GM12872 (cell line): Measurements from ENCODE around the gene GOLGB1.

Source experiments
- CTCF ChIP-seq: IDR thresholded peaks from 3 replicates; pipeline ENCODE4 v1.5.1; 2011; ENCODE audit warnings: low read depth, mild to moderate bottlenecking, low read length, moderate library complexity; ENCODE audit not compliant: insufficient read depth

GOLGB1 gene

GRCh38 chr3:121658716-121659435 lies 90.7 kb downstream of the GOLGB1 start:
- TF ChIP-seq CTCF = no peak

- no peak for TF ChIP-seq CTCF
These were observed 94.8 kb downstream of the GOLGB1 start for GRCh38 chr3:121654493-121655385.

- no peak for TF ChIP-seq CTCF
These were observed 97.9 kb downstream of the GOLGB1 start for GRCh38 chr3:121651684-121652083.

GRCh38 chr3:121649645-121650044 lies 99.9 kb downstream of the GOLGB1 start:
- TF ChIP-seq CTCF = no peak

- TF ChIP-seq CTCF = no peak
These were observed 101.2 kb downstream of the GOLGB1 start for GRCh38 chr3:121648219-121648958.

- TF ChIP-seq CTCF = no peak
These were observed 104.5 kb downstream of the GOLGB1 start for GRCh38 chr3:121645054-121645453.

- no peak for TF ChIP-seq CTCF
These were observed 106.8 kb downstream of the GOLGB1 start for GRCh38 chr3:121642601-121643314.
